Astrocyte (in vitro differentiated cells and primary cell): Measurements from ENCODE around the gene AGO4.

Source experiments
- CTCF ChIP-seq: IDR thresholded peaks from 2 replicates; pipeline ENCODE4 v1.5.1; 2011; ENCODE audit warnings: low read depth, mild to moderate bottlenecking, inconsistent platforms, low read length, moderate library complexity; ENCODE audit not compliant: insufficient read depth
- EZH2 ChIP-seq: IDR thresholded peaks from 2 replicates; pipeline ENCODE4 v1.6.1; 2012; ENCODE audit warnings: mild to moderate bottlenecking, low read length, inconsistent platforms; ENCODE audit not compliant: insufficient read depth

GRCh38 chr1:35788139-35788538 lies 19.7 kb upstream of the AGO4 start:
- TF ChIP-seq CTCF (no peak), EZH2 (no peak)
